Hematopoietic multipotent progenitor cell treated with erythropoietin and hydrocortisone succinate and interleukin-3 and kit ligand, for 17 days (in vitro differentiated cells): Measurements from ENCODE around the gene PBRM1.

ENCODE experiments used
- DNase-seq: peaks from one replicate; pipeline ENCODE4 v3.0.0-alpha.2; 2015; ENCODE audit warnings: low spot score

PBRM1 gene

DNA sequence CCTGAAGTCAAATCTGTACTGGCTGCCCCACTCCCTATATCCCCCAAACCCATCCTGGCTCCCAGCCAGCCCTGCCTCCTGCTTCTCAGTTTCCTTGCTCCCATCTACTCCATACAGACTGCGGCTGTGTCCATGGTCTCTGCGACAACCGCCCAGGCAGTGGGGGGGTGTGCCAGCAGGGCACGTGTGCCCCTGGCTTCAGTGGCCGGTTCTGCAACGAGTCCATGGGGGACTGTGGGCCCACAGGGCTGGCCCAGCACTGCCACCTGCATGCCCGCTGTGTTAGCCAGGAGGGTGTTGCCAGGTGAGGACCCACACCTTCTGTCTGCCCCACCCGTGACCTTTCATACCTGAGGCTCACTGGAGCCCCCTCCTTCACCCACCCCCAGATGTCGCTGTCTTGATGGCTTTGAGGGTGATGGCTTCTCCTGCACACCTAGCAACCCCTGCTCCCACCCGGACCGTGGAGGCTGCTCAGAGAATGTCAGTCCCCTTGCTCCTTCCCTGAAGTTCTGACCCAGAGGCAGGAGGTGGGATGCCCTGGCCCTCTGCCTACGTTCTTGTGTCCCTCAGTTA is 175.9 kb downstream of the PBRM1 start:
- no peak for DNase-seq

DNA sequence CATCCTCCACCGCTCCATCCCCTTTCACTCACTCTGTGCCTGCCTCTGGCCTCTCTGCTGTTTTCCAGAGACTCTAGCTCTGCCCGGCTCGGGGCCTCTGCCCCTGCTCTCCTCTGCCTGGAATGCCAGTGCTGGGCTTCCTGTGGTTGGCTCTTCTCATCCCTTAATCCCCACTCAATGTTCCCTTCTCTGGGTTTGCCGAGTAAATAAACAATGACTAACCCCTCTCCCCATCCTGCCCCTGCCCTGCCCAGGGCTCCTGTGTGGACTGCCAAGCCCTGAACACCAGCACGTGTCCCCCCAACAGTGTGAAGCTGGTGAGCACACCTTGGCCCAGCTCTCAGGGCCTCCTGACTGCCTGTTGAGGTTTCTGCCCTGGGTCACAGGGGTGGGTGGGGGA is 178.4 kb downstream of the PBRM1 start:
- DNase-seq = no peak

DNA sequence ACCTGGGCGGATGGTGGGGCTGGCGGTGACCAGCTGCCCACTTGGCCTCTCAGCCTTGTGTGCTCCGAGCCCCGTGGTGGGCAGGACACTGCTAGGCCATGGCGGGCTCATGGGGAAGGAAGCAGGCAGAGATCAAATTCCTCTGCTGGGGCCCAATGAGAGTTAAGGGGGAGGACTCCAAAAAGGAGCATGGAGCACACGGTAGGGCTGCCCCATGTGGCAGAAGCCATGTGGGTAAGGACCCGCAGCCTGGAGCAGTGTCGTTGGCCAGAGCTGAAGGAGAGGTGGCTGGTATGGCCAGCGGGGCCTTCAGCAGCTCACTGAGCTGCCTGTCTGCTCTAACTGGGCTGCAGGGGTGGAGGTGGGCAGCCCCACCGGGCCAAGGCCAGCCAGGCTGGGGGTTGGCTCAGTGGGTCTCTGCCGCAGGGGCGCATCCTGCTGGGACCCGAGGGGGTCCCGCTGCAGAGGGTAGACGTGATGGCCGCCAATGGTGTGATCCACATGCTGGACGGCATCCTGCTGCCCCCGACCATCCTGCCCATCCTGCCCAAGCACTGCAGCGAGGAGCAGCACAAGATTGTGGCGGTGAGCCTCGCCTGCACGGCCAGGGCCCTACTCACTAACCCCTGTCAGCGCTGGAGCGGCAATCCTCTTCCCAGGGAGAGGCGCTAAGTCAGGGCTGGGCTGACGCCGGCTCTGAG is 179.3 kb downstream of the PBRM1 start:
- no peak for DNase-seq

DNA sequence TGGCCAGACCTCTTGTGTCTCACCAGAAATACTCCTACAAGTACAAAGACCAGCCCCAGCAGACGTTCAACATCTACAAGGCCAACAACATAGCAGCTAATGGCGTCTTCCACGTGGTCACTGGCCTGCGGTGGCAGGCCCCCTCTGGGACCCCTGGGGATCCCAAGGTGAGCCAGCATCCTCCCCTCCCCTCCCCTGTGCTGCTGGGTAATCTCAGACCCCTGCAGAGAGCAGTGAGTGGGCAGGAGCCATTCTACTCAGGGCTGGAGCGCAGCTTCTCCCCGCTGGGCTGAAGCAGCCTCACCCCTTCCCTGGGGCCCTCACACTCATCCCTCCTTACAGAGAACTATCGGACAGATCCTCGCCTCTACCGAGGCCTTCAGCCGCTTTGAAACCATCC is 180.7 kb downstream of the PBRM1 start:
- no peak for DNase-seq

DNA sequence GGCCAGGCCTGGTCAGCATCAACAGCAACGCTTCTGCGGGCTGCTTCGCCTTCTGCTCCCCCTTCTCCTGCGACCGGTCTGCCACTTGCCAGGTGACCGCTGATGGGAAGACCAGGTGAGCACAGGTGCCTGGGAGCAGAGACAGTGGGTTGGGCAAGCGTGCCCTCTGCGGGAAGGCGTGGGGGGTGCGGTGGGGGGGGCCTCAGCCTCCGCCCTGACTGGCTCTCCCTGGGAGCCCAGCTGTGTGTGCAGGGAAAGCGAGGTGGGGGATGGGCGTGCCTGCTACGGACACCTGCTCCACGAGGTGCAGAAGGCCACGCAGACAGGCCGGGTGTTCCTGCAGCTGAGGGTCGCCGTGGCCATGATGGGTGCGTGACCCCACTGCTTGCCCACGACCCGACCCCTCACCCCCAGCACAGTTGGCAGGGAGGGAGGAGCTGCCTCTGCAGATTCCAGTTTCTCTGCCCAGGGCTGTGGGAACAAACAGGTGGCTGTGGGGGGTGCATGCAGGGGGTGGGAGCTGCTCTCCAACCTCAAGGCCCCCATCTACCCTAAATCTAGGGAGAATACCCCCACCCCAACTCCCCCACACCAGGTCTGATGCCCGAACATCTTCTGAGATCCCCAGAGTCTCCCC is 181.8 kb downstream of the PBRM1 start:
- no peak for DNase-seq

DNA sequence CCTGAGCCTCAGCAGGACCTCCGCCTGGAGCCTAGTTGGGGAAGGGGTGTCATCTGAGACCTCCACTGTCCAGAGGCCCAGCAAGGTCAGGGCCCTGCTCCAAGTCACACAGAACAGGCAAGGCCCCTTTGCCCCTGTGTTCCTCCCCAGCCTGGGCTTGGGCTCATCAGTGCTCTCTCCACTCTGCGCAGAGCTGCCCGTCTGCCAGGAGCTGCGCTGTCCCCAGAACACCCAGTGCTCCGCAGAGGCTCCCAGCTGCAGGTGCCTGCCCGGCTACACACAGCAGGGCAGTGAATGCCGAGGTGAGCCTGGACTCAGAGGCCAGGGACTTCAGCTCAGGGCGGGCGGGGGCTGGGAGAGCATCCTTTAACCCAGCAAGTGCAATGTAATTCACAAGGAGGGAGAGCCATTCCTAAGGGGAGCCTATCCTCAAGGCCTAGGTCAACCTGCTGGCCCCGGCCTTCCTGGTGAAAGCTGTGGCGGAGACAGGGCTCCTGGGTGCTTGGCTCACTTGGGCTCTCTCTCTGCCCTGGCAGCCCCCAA is 182.8 kb downstream of the PBRM1 start:
- no peak for DNase-seq

DNA sequence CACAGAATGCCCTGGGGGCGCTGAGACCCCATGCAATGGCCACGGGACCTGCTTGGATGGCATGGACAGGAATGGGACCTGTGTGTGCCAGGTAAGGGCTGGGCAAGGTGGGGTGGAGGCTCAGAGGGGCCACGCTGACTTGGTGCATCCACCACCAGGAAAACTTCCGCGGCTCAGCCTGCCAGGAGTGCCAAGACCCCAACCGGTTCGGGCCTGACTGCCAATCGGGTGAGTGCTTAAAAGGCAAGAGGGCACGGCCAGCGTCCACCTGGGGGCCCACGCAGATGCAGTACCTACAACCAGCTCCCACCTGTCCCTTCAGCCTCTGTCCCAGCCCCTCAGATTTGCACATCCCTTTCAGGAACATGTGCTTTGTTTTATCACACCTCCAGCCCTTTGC is 183.7 kb downstream of the PBRM1 start:
- DNase-seq = no peak

DNA sequence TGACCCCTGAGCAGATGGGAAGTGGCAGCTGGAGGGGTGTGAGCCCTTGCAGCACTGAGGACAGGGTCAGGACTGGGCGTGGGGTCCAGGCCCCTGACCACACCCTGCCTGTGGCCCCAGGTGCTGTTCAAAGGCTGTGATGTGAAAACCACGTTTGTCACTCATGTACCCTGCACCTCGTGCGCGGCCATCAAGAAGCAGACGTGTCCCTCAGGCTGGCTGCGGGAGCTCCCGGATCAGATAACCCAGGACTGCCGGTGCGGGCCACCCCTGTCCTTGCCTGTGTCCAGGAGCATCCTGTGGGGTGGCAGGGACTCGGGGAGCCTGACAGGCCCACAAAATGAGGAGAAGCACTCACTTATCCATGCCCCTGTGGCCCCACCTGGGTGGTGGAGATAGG is 184.7 kb downstream of the PBRM1 start:
- DNase-seq = no peak

DNA sequence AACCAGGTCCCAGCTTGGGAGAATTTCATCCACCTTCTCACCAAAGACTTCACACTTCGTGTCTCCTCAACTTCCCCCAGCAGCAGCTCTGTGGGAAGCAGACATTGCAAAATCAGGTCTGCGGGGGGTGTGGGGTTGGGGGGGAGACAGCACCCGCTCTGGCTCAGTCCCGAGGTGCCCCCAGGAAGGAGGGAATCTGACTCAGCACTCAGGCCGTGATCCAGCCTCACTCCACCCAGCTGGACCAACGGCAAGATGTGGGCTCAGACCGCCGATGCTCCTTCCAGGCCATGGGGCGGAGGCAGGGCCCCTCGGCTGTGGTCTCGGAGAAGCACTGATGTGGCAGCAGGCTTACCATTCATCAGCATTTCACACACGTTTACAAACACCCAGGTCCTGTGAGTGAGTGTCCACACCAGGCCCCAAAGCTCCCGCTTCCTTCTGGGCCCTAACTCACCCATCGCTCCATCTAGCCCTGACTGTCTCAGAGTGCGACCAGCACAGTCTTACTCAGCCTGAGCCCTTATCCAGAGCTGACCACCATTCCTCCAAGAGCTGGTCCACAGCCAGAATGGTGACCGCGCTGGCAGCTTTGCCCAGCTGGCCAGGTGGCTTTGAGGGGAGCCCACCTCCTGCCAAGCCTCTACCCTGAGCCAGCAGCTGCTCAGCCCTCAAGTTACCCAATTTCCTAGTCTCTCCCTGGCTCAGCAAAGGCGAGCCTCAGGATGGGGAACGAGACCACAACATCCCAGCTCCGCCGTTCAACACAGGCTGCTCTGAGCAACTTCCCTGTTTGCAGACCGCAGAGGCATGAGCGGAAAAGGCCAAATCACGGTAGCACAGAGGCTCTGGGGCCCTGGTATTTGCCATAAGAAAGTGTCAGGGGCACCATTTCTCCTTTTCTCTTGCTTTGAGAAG is 187.3 kb downstream of the PBRM1 start:
- DNase-seq = no peak

DNA sequence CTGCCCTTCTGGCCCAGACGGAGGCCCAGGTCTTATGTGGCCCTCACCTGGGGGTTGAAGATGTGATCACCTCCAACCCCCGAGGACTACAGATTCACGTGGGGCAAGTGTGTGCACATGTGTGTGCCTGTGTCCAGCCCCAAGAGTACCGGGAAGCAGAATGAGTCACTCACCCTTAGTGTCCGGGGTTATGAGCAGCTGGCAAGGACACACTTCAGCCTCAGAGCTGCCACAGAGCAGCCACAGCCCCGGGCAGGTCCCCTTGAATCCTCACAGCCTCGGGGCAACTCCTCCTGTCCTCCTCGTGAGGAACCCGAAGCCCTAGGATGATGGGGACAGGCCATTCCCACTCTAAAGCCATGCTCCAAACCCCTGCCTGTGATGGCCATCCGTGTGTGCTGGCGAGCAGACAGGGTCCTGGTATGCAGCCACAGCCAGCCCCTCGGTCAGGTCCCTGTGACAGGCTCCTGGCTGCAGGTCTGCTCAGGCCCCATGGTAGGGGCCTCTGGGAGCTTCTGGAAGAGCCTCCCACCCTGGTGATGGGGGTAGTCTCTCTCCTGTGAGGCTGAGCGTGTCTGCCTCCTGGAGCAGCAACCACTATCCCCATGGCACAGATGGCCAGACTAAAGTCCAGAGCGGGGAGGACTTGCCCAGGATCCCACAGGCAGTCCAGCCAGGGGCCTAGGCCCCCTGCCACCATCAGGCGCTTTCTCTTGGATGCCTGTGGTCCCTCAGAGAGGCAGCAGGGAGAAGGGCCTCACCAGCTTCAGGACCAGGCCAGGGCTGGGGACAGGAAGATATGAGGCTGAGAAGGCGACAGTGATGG is 189.7 kb downstream of the PBRM1 start:
- DNase-seq = no peak
